Ovary (tissue), 9 donors: ENCODE data around the gene PTPN1. TPM values are rescaled to one million over a fixed set of nuclear protein-coding genes. Genes with fewer than 3 reads are reported as not detected.

Experiments
- DNase-seq, 5 donors: peaks; one replicate each; pipeline ENCODE4 v3.0.0-alpha.2; 2019 to 2020
- H3K27ac ChIP-seq, 2 donors: fragments of 200-600 bp; one replicate each; pipeline versions ENCODE4 v1.5.1 to v1.8.0; 2019 to 2022
- H3K27me3 ChIP-seq: fragments of 200-600 bp; one replicate; pipeline ENCODE4 v1.8.0; 2022
- H3K36me3 ChIP-seq: fragments of 200-600 bp; sonication (generic); one replicate; pipeline ENCODE4 v1.5.1; 2019
- H3K4me1 ChIP-seq: one replicate; pipeline ENCODE4 v1.8.1; 2013; ENCODE audit warnings: mild to moderate bottlenecking, moderate library complexity; ENCODE audit not compliant: insufficient read depth
- H3K4me3 ChIP-seq: fragments of 200-600 bp; sonication (generic); one replicate; pipeline ENCODE4 v1.5.1; 2017
- H3K9me3 ChIP-seq, 2 donors: fragments of 200-600 bp in 1 of 2; sonication (generic) in 1 of 2; one replicate each; pipeline versions ENCODE4 v1.5.1 to v1.8.1; 2013 to 2019; ENCODE audit warnings: mild to moderate bottlenecking in 1 of 2, moderate library complexity in 1 of 2
- CTCF ChIP-seq, 3 donors: fragments of 450-650 bp in 2 of 3; fragments of 200-600 bp in 1 of 3; IDR thresholded peaks; one replicate each; pipeline versions ENCODE4 v1.5.1 to v1.8.0; 2016 to 2022; ENCODE audit warnings: antibody characterized with exemption in 3 of 3, mild to moderate bottlenecking in 1 of 3
- EP300 ChIP-seq: sonication (generic); formaldehyde crosslinking; IDR thresholded peaks from one replicate; pipeline ENCODE4 v1.6.1; 2017; ENCODE audit warnings: antibody characterized with exemption
- POLR2A ChIP-seq: fragments of 450-650 bp; IDR thresholded peaks from one replicate; pipeline ENCODE4 v1.6.1; 2017; ENCODE audit warnings: antibody characterized with exemption, mild to moderate bottlenecking, moderate library complexity
- WGBS, 3 donors: extraction: QIAGEN DNeasy Blood & Tissue Kit in 1 of 3; methylation state at CpG; one replicate each; pipeline versions ENCODE4 v1.1.5 to v1.1.7; 2013 to 2017; 5-methylcytosine and 5-hydroxymethylcytosine counted together
- intact Hi-C, 4 donors: fragments of 100-400 bp; cut with DNase I; formaldehyde crosslinking; loops; one replicate each; pipeline versions ENCODE4 v1.11.0 to v1.15.1; 2022 to 2023
- polyA plus RNA-seq, 2 donors: library from polyadenylated mRNA; stranded (reverse); fragments of 200-250 nt in 1 of 2; fragments of 350-450 nt in 1 of 2; fragmentation: Illumina TruSeq in 1 of 2; extraction: RNeasy Lipid Tissue Mini Kit (QIAGEN cat#74804) in 1 of 2; gene quantifications; one replicate each; pipeline ENCODE4 v1.2.3, GENCODE V29; 2013 to 2014
- total RNA-seq, 7 donors: library from RNA; depleted of rRNA in 2 of 7; stranded (reverse); fragments of >200 nt in 2 of 7; fragmentation: NEBNext Ultra II Directional in 3 of 7; extraction: Animal tissue kit (Norgen Biotek cat#: 25700) in 3 of 7; gene quantifications; one replicate each; pipeline versions ENCODE4 v1.1.0 to v1.2.4, GENCODE V29; 2016 to 2023
- donor health status: DM: no; HTN: no; CAD: no; lungs with moderate emphysema.
- donor health status: DM: no; HTN: no; CAD: no.
- donor health status: Bipolar disorder and iron deficiency.
- donor health status: DM: yes; HTN: yes; CAD: no.
- donor health status: DM: no; HTN: no; CAD: no.
- donor health status: DM: yes; HTN: yes; CAD: no.

PTPN1 gene
- total and polyA plus RNA-seq, 9 donors: 17.6 to 36.7 (median 26.6) TPM

- 75 to 80% (median 78%) methylated on average over 15 to 16 of the region's 16 CpGs for WGBS, 3 donors
- Histone ChIP-seq H3K27ac (no peak overlapping the region), H3K36me3 (no peaks in the 10 kb centered on the region), H3K27me3 (no peaks in the 10 kb centered on the region), H3K4me1 (peaks cover 9% of the 10 kb centered on the region), H3K4me3 (no peak overlapping the region), H3K9me3 (no peaks in the 10 kb centered on the region)
- DNase-seq: no peak
- TF ChIP-seq EP300 (no peak), POLR2A (no peak), CTCF (IDR thresholded peaks at IDR 0.05) (no peak)
- intact Hi-C loops: loop anchor here in 2 of 4 donors (5.0 to 10.0 kb wide), 2 partner anchors 86 to 118 kb away; no protein-coding TSS in a partner anchor
Observed at GRCh38 chr20:50628853-50629669, 118.9 kb downstream of the PTPN1 start.

GRCh38 chr20:50629670-50630045 is 119.5 kb downstream of the PTPN1 start:
- H3K27me3 ChIP-seq: no peaks in the 10 kb centered on the region
- H3K4me1 ChIP-seq: peaks cover 9% of the 10 kb centered on the region
- intact Hi-C loops: loop anchor here in 2 of 4 donors (5.0 to 10.0 kb wide), 2 partner anchors 85 to 118 kb away; no protein-coding TSS in a partner anchor
- no peak for DNase-seq
- H3K36me3 ChIP-seq: no peaks in the 10 kb centered on the region
- WGBS, 3 donors: 68 to 87% (median 72%) methylated on average over 7 of the region's 7 CpGs
- H3K9me3 ChIP-seq: no peaks in the 10 kb centered on the region
- H3K4me3 ChIP-seq: no peak overlapping the region
- no peak overlapping the region for H3K27ac ChIP-seq
- no peak for TF ChIP-seq POLR2A
- no peak for TF ChIP-seq CTCF (IDR thresholded peaks at IDR 0.05)
- no peak for TF ChIP-seq EP300

- no peaks in the 10 kb centered on the region for H3K27me3 ChIP-seq
- no peak for DNase-seq
- H3K9me3 ChIP-seq: no peaks in the 10 kb centered on the region
- intact Hi-C loops: no loop called here
- H3K27ac ChIP-seq: no peak overlapping the region
- peaks cover 8% of the 10 kb centered on the region for H3K4me1 ChIP-seq
- WGBS, 3 donors: 85 to 91% (median 91%) methylated on average over 19 to 21 of the region's 21 CpGs
- TF ChIP-seq EP300 (no peak), POLR2A (no peak), CTCF (IDR thresholded peaks at IDR 0.05) (no peak)
- no peak overlapping the region for H3K4me3 ChIP-seq
- no peaks in the 10 kb centered on the region for H3K36me3 ChIP-seq
Observed at GRCh38 chr20:50630578-50631263, 120.5 kb downstream of the PTPN1 start.

- H3K36me3 ChIP-seq: no peaks in the 10 kb centered on the region
- no peak overlapping the region for H3K4me3 ChIP-seq
- H3K27ac ChIP-seq: no peak overlapping the region
- peaks cover 11% of the 10 kb centered on the region for H3K4me1 ChIP-seq
- 86 to 87% (median 86%) methylated on average over 7 of the region's 7 CpGs for WGBS, 3 donors
- intact Hi-C loops: no loop called here
- no peak for TF ChIP-seq EP300
- TF ChIP-seq POLR2A: no peak
- no peak for TF ChIP-seq CTCF (IDR thresholded peaks at IDR 0.05)
- H3K9me3 ChIP-seq: no peaks in the 10 kb centered on the region
- no peak for DNase-seq
- no peaks in the 10 kb centered on the region for H3K27me3 ChIP-seq
Observed at GRCh38 chr20:50632236-50632635, 122.1 kb downstream of the PTPN1 start.
